H1 (cell line): ENCODE measurements around the gene SOX6. TPM values are rescaled to one million over a fixed set of nuclear protein-coding genes. Genes with fewer than 3 reads are reported as not detected.

Experiments used
- CTCF ChIA-PET: fragments of 300-600 bp; sonication (Branson Sonifier 250); formaldehyde crosslinking; loops from one replicate; lab custom pipeline; 2021; ENCODE audit not compliant: partially characterized antibody; lab: Charles Lee
- POLR2A ChIA-PET: fragments of 300-600 bp; sonication (Branson Sonifier 250); formaldehyde crosslinking; loops from one replicate; lab custom pipeline; 2021; ENCODE audit warnings: inconsistent platforms; ENCODE audit not compliant: partially characterized antibody; lab: Charles Lee
- DNase-seq, 2 experiments: peaks; one replicate each; pipeline versions ENCODE4 v3.0.0 to v3.0.0-alpha.2; 2010 to 2022; ENCODE audit warnings: low spot score in 2 of 2, low read depth in 1 of 2, mixed read lengths in 1 of 2
- FAIRE-seq: peaks from 2 replicates; lab custom pipeline; 2011; peaks lifted over from hg19 to GRCh38; lab: Jason Lieb, UNC
- H2AFZ ChIP-seq: 2 replicates; pipeline ENCODE4 v1.8.1; 2012; ENCODE audit warnings: low read length, inconsistent platforms
- H2AK5ac ChIP-seq: 2 replicates; pipeline ENCODE4 v1.6.1; 2013; ENCODE audit warnings: low read depth, low read length
- H2BK120ac ChIP-seq: replicated peaks from 2 replicates; pipeline ENCODE3; 2013; ENCODE audit warnings: low read depth, low read length, inconsistent platforms
- H2BK12ac ChIP-seq: 2 replicates; pipeline ENCODE4 v1.6.1; 2013; ENCODE audit warnings: low read depth, low read length
- H2BK15ac ChIP-seq: 2 replicates; pipeline ENCODE4 v1.6.1; 2013; ENCODE audit warnings: low read length
- H2BK20ac ChIP-seq: 2 replicates; pipeline ENCODE4 v1.6.1; 2013; ENCODE audit warnings: low read length
- H2BK5ac ChIP-seq: 2 replicates; pipeline ENCODE4 v1.6.1; 2013; ENCODE audit warnings: low read depth, low read length
- H3K14ac ChIP-seq: 2 replicates; pipeline ENCODE4 v1.6.1; 2013; ENCODE audit warnings: inconsistent platforms; ENCODE audit not compliant: insufficient read length
- H3K18ac ChIP-seq: 2 replicates; pipeline ENCODE4 v1.6.1; 2013; ENCODE audit warnings: low read length; ENCODE audit errors: extremely low read depth
- H3K23ac ChIP-seq: 2 replicates; pipeline ENCODE4 v1.6.1; 2013; ENCODE audit warnings: inconsistent platforms; ENCODE audit not compliant: insufficient read length
- H3K23me2 ChIP-seq: 2 replicates; pipeline ENCODE4 v1.6.1; 2013; ENCODE audit warnings: low read depth, low read length
- H3K27ac ChIP-seq: 2 replicates; pipeline ENCODE4 v1.6.1; 2011; ENCODE audit warnings: low read depth, low read length, inconsistent platforms
- H3K27me3 ChIP-seq, 4 experiments: replicated peaks in 1 of 4; 1 replicate in 1 of 4; 2 replicates in 3 of 4; pipeline versions ENCODE4 v1.6.1 to v1.8.1; 2011 to 2013; ENCODE audit warnings: low read length in 3 of 4, mild to moderate bottlenecking in 3 of 4, inconsistent platforms in 2 of 4, mixed read lengths in 2 of 4, moderate library complexity in 1 of 4; ENCODE audit not compliant: control insufficient read depth in 3 of 4, insufficient read depth in 3 of 4; ENCODE audit errors: extremely low read depth in 1 of 4
- H3K36me3 ChIP-seq, 4 experiments: 2 replicates each; pipeline versions ENCODE4 v1.6.1 to v1.8.1; 2011 to 2013; ENCODE audit warnings: mild to moderate bottlenecking in 4 of 4, low read length in 3 of 4, moderate library complexity in 2 of 4, control low read depth in 1 of 4, inconsistent platforms in 1 of 4; ENCODE audit not compliant: insufficient read depth in 4 of 4, control insufficient read depth in 2 of 4
- H3K4ac ChIP-seq: replicated peaks from 2 replicates; pipeline ENCODE3; 2013; ENCODE audit warnings: low read length, low read depth, mixed read lengths, inconsistent platforms; ENCODE audit not compliant: insufficient read length
- H3K4me1 ChIP-seq, 4 experiments: replicated peaks in 1 of 4; 1 replicate in 1 of 4; 2 replicates in 3 of 4; pipeline versions ENCODE4 v1.6.1 to v1.8.1; 2011 to 2013; ENCODE audit warnings: low read length in 3 of 4, inconsistent platforms in 2 of 4, mixed read lengths in 1 of 4; ENCODE audit not compliant: insufficient read depth in 4 of 4, control insufficient read depth in 3 of 4
- H3K4me2 ChIP-seq, 2 experiments: 2 replicates each; pipeline versions ENCODE4 v1.6.1 to v1.8.1; 2011 to 2013; ENCODE audit warnings: low read depth in 2 of 2, low read length in 2 of 2, control low read depth in 1 of 2, inconsistent platforms in 1 of 2, mild to moderate bottlenecking in 1 of 2; ENCODE audit not compliant: insufficient read depth in 1 of 2
- H3K4me3 ChIP-seq, 4 experiments: fragments of 200-600, 300-600 bp in 1 of 4; sonication (generic), shearing (Covaris generic), sonication (Bioruptor Twin) in 1 of 4; 2 replicates each; pipeline versions ENCODE4 v1.5.1 to v1.8.1; 2011 to 2016; ENCODE audit warnings: low read length in 4 of 4, low read depth in 3 of 4, control low read depth in 2 of 4, inconsistent platforms in 2 of 4, mild to moderate bottlenecking in 2 of 4, mixed read lengths in 1 of 4, moderate library complexity in 1 of 4; ENCODE audit not compliant: insufficient read depth in 2 of 4; ENCODE audit errors: extremely low read depth in 1 of 4
- H3K56ac ChIP-seq: replicated peaks from 2 replicates; pipeline ENCODE3; 2013; ENCODE audit warnings: low read depth, mild to moderate bottlenecking, mixed read lengths, low read length, inconsistent platforms; ENCODE audit not compliant: insufficient read length
- H3K79me1 ChIP-seq: 2 replicates; pipeline ENCODE4 v1.6.1; 2013; ENCODE audit warnings: low read depth, low read length, control low read depth
- H3K79me2 ChIP-seq, 2 experiments: 2 replicates each; pipeline versions ENCODE4 v1.6.1 to v1.8.1; 2012 to 2013; ENCODE audit warnings: low read length in 2 of 2, mild to moderate bottlenecking in 2 of 2, inconsistent platforms in 1 of 2; ENCODE audit not compliant: insufficient read depth in 2 of 2, control insufficient read depth in 1 of 2
- H3K9ac ChIP-seq, 4 experiments: replicated peaks in 1 of 4; 1 replicate in 1 of 4; 2 replicates in 3 of 4; pipeline versions ENCODE4 v1.6.1 to v1.8.1; 2011 to 2013; ENCODE audit warnings: low read depth in 3 of 4, low read length in 3 of 4, control low read depth in 2 of 4, mild to moderate bottlenecking in 2 of 4, moderate library complexity in 2 of 4, inconsistent platforms in 1 of 4; ENCODE audit errors: extremely low read depth in 1 of 4
- H3K9me3 ChIP-seq, 2 experiments: 2 replicates each; pipeline versions ENCODE4 v1.6.1 to v1.8.1; 2012 to 2013; ENCODE audit warnings: mild to moderate bottlenecking in 2 of 2, moderate library complexity in 2 of 2, control low read depth in 1 of 2, inconsistent platforms in 1 of 2, low read depth in 1 of 2, low read length in 1 of 2, mixed read lengths in 1 of 2; ENCODE audit not compliant: insufficient read depth in 2 of 2
- H4K20me1 ChIP-seq, 2 experiments: replicated peaks in 1 of 2; 2 replicates each; pipeline versions ENCODE3 to v1.8.1; 2011 to 2013; ENCODE audit warnings: inconsistent platforms in 2 of 2, low read length in 2 of 2, mild to moderate bottlenecking in 1 of 2; ENCODE audit not compliant: insufficient read depth in 2 of 2, control insufficient read depth in 1 of 2
- H4K5ac ChIP-seq: 2 replicates; pipeline ENCODE4 v1.6.1; 2013; ENCODE audit warnings: low read length, low read depth, mixed read lengths, inconsistent platforms; ENCODE audit not compliant: insufficient read length
- H4K8ac ChIP-seq: 2 replicates; pipeline ENCODE4 v1.8.0; 2013; ENCODE audit warnings: mild to moderate bottlenecking, moderate library complexity, low read length, inconsistent platforms; ENCODE audit not compliant: insufficient read depth; ENCODE audit errors: extremely low read depth
- H4K91ac ChIP-seq: replicated peaks from 2 replicates; pipeline ENCODE3; 2013; ENCODE audit warnings: low read length, mixed read lengths, inconsistent platforms; ENCODE audit not compliant: insufficient read length
- BACH1 ChIP-seq: IDR thresholded peaks from 2 replicates; pipeline ENCODE4 v1.6.1; 2012; ENCODE audit warnings: low read length, improper control_type of control experiment
- CHD2 ChIP-seq: IDR thresholded peaks from 2 replicates; pipeline ENCODE4 v1.6.1; 2012; ENCODE audit warnings: low read length, improper control_type of control experiment
- EZH2 ChIP-seq: fragments of 200-600 bp; sonication (generic); IDR thresholded peaks from 2 replicates; pipeline ENCODE4 v1.7.1; 2012; ENCODE audit warnings: low read depth, mild to moderate bottlenecking, moderate library complexity, low read length, inconsistent platforms; ENCODE audit not compliant: severe bottlenecking
- JUN ChIP-seq: IDR thresholded peaks from 2 replicates; pipeline ENCODE4 v1.6.1; 2011; ENCODE audit warnings: low read depth, mild to moderate bottlenecking, improper control_type of control experiment, low read length
- KDM4A ChIP-seq: IDR thresholded peaks from one replicate; pipeline ENCODE4 v1.7.1; 2012; ENCODE audit warnings: low read depth, mild to moderate bottlenecking, moderate library complexity, low read length, inconsistent platforms; ENCODE audit not compliant: severe bottlenecking
- MAFK ChIP-seq: IDR thresholded peaks from 2 replicates; pipeline ENCODE4 v1.6.1; 2012; ENCODE audit warnings: low read depth, mild to moderate bottlenecking, improper control_type of control experiment, low read length
- NRF1 ChIP-seq: IDR thresholded peaks from 2 replicates; pipeline ENCODE4 v1.6.1; 2011; ENCODE audit warnings: mild to moderate bottlenecking, low read depth, low read length, improper control_type of control experiment
- SP1 ChIP-seq: IDR thresholded peaks from 2 replicates; pipeline ENCODE4 v1.6.1; 2011; ENCODE audit warnings: low read depth, low read length
- ZNF274 ChIP-seq: IDR thresholded peaks from 2 replicates; pipeline ENCODE4 v1.7.0; 2012; ENCODE audit warnings: low read length, borderline replicate concordance; ENCODE audit errors: extremely low read depth
- WGBS, 2 experiments: shearing (Covaris generic) in 1 of 2; methylation state at CpG; one replicate each; pipeline versions ENCODE4 v1.1.6 to v1.1.7; 2013 to 2015; ENCODE audit warnings: low lambda C conversion rate in 2 of 2, mixed read lengths in 2 of 2, inconsistent platforms in 1 of 2, low coverage in 1 of 2, missing lambda C conversion rate in 1 of 2; ENCODE audit not compliant: insufficient replicate concordance in 2 of 2, insufficient coverage in 1 of 2, insufficient read length in 1 of 2; ENCODE audit errors: extremely low coverage in 1 of 2, missing lambda C conversion rate in 1 of 2; 5-methylcytosine and 5-hydroxymethylcytosine counted together
- polyA plus RNA-seq, 7 experiments: library from polyadenylated mRNA; depleted of rRNA in 3 of 7; stranded (reverse) in 5 of 7; unstranded in 2 of 7; fragments of >200 nt in 5 of 7; fragments of 200-250 nt in 2 of 7; gene quantifications; 1 replicate in 5 of 7; 2 replicates in 1 of 7; 4 replicates in 1 of 7; pipeline versions ENCODE4 v1.2.1 to v1.2.3, GENCODE V29; 2011 to 2013; ENCODE audit warnings: missing spikeins in 2 of 7, mixed read lengths in 2 of 7
- total RNA-seq: library from RNA; stranded (reverse); fragmentation: NEBNext Ultra II Directional; extraction: Animal tissue kit (Norgen Biotek cat#: 25700); gene quantifications from 2 replicates; pipeline ENCODE4 v1.2.1, GENCODE V29; 2021
- TF ChIP-seq, protein P1 (sequence below), 3 experiments: IDR thresholded peaks; 1 replicate in 2 of 3; 2 replicates in 1 of 3; pipeline versions ENCODE4 v1.5.1 to v1.6.1; 2011; ENCODE audit warnings: low read length in 3 of 3, mild to moderate bottlenecking in 3 of 3, inconsistent platforms in 2 of 3, low read depth in 1 of 3, moderate library complexity in 1 of 3; ENCODE audit not compliant: insufficient read depth in 1 of 3; ENCODE audit errors: control extremely low read depth in 1 of 3

Gene SOX6
- total and polyA plus RNA-seq, 2 of the 8 experiments (the other 6 are each of a cell fraction or from before 2014, with no cell fraction given) = 0.09 TPM; not detected in 1

DNA sequence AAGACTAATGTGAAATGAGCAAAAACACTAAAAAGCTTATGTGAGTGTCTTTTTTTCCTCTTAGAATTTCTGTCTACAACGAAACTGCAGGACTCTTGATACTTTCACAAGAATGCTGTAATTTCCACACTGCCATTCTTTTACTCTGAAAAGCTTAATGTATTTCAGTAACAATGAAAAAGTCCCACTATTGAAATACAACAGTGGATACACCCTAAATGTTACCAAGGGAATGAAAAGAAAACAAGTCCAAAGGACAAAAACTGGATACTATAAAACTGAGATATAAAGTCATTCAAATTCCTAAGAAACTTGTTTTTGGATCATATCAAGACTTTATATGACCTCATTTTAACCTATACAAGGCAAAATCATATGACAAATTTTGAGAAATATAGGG lies 77.4 kb downstream of the SOX6 start:
- Histone ChIP-seq H3K27me3 (no peaks in the 10 kb centered on the region), H2AK5ac (no peak overlapping the region), H2BK12ac (no peak overlapping the region), H3K9ac (no peak overlapping the region), H4K91ac (no peak overlapping the region), H3K4me2 (no peak overlapping the region), H3K27ac (no peak overlapping the region), H3K23me2 (no peaks in the 10 kb centered on the region), H3K4ac (no peak overlapping the region), H3K79me2 (no peaks in the 10 kb centered on the region), H3K9me3 (no peaks in the 10 kb centered on the region), H3K18ac (no peak overlapping the region), H3K4me3 (no peak overlapping the region), H3K14ac (no peak overlapping the region), H2BK120ac (no peak overlapping the region), H3K79me1 (no peaks in the 10 kb centered on the region), H2BK5ac (no peak overlapping the region), H4K20me1 (no peaks in the 10 kb centered on the region), H3K56ac (no peak overlapping the region), H4K8ac (no peak overlapping the region), H3K36me3 (no peaks in the 10 kb centered on the region), H4K5ac (no peak overlapping the region), H2AFZ (no peak overlapping the region), H2BK15ac (no peak overlapping the region), H2BK20ac (no peak overlapping the region), H3K23ac (no peak overlapping the region), H3K4me1 (no peaks in the 10 kb centered on the region)
- FAIRE-seq (no peak), DNase-seq (no peak)
- ChIA-PET CTCF (interaction anchor here (0.5 to 1.1 kb wide), 3 partner anchors 8 to 347 kb away, joined by 3 read pairs; no protein-coding TSS in a partner anchor), POLR2A (no interaction called here)
- WGBS, 2 experiments = 74% methylated on average over 1 of the region's 1 CpG; no CpG with 5 or more reads in 1 of the 2 experiments
- TF ChIP-seq SP1 = no peak
- no peak for TF ChIP-seq KDM4A
- no peak for TF ChIP-seq EZH2
- TF ChIP-seq MAFK = no peak
- no peak for TF ChIP-seq JUN
- TF ChIP-seq BACH1 = no peak
- TF ChIP-seq, protein P1, sequence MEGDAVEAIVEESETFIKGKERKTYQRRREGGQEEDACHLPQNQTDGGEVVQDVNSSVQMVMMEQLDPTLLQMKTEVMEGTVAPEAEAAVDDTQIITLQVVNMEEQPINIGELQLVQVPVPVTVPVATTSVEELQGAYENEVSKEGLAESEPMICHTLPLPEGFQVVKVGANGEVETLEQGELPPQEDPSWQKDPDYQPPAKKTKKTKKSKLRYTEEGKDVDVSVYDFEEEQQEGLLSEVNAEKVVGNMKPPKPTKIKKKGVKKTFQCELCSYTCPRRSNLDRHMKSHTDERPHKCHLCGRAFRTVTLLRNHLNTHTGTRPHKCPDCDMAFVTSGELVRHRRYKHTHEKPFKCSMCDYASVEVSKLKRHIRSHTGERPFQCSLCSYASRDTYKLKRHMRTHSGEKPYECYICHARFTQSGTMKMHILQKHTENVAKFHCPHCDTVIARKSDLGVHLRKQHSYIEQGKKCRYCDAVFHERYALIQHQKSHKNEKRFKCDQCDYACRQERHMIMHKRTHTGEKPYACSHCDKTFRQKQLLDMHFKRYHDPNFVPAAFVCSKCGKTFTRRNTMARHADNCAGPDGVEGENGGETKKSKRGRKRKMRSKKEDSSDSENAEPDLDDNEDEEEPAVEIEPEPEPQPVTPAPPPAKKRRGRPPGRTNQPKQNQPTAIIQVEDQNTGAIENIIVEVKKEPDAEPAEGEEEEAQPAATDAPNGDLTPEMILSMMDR (IDR thresholded peaks at IDR 0.05; ENCODE audit: control extremely low read depth in 1 of 3, insufficient read depth in 1 of 3, low read depth in 1 of 3, low read length in 3 of 3) = no peak
- no peak for TF ChIP-seq CHD2
- no peak for TF ChIP-seq NRF1
- no peak for TF ChIP-seq ZNF274
